Stimulated activated naive CD8-positive, alpha-beta T cell treated with anti-CD3 and anti-CD28 coated beads, Interleukin-15, amount 100 ng/mL, for 72 hours (primary cell): ENCODE measurements around the gene TNFRSF14.

Experiments
- ATAC-seq: fragments of 150-1000 bp; cut with Tn5 transposase; 2 replicates; pipeline ENCODE4 v1.10.0; 2021; ENCODE audit warnings: mild to moderate bottlenecking, moderate library complexity
- DNase-seq, 2 donors: peaks; one replicate each; pipeline ENCODE4 v3.0.0; 2021 to 2022
- H3K27ac Mint-ChIP-seq, 2 donors: one replicate each; pipeline ENCODE4 v1.8.0; 2022; ENCODE audit warnings: mild to moderate bottlenecking in 2 of 2, mixed read lengths in 2 of 2, moderate library complexity in 2 of 2
- H3K27me3 Mint-ChIP-seq: one replicate; pipeline ENCODE4 v1.8.0; 2022; ENCODE audit warnings: mixed read lengths
- H3K4me1 Mint-ChIP-seq: one replicate; pipeline ENCODE4 v1.8.0; 2022; ENCODE audit warnings: mild to moderate bottlenecking, mixed read lengths
- H3K4me3 Mint-ChIP-seq, 2 donors: one replicate each; pipeline ENCODE4 v1.8.0; 2022; ENCODE audit warnings: mild to moderate bottlenecking in 2 of 2, mixed read lengths in 2 of 2, moderate library complexity in 1 of 2
- H3K9me3 Mint-ChIP-seq, 2 donors: one replicate each; pipeline ENCODE4 v1.8.0; 2022; ENCODE audit warnings: mixed read lengths in 2 of 2

Gene TNFRSF14

GRCh38 chr1:2529784-2530512 lies 26.2 kb upstream of the TNFRSF14 start, which contains the start of gene HES5:
TSS of gene HES5 (minus strand) at chr1:2530263. CDS start at chr1:2530164, 99 bp downstream.
- no peaks in the 10 kb centered on the region for H3K9me3 Mint-ChIP-seq
- peaks cover 35% of the 10 kb centered on the region for H3K4me1 Mint-ChIP-seq
- H3K27ac Mint-ChIP-seq, result peak within 1 kb of the TSS in 1 of 2 donors; percentile 42
- DNase-seq (no peak), ATAC-seq (no peak)
- peaks cover 54% of the 10 kb centered on the region for H3K27me3 Mint-ChIP-seq
- H3K4me3 Mint-ChIP-seq, result peak within 1 kb of the TSS; percentile 83 to 88

GRCh38 chr1:2530513-2531361 lies 25.4 kb upstream of the TNFRSF14 start:
- H3K4me3 Mint-ChIP-seq, result peak overlapping the region; percentile 58 to 76

GRCh38 chr1:2532485-2533160 lies 23.5 kb upstream of the TNFRSF14 start:
- no peak for DNase-seq
- Mint-ChIP-seq H3K4me1 (peaks cover 21% of the 10 kb centered on the region), H3K27ac (no peak overlapping the region), H3K27me3 (peaks cover 43% of the 10 kb centered on the region), H3K4me3 (no peak overlapping the region), H3K9me3 (no peaks in the 10 kb centered on the region)
- ATAC-seq, result no peak

More at GRCh38 chr1:2530513-2531361, 25.4 kb upstream of the TNFRSF14 start:
- no peak overlapping the region for H3K27ac Mint-ChIP-seq
- peaks cover 31% of the 10 kb centered on the region for H3K4me1 Mint-ChIP-seq
- H3K9me3 Mint-ChIP-seq, result no peaks in the 10 kb centered on the region
- no peak for ATAC-seq
- no peak for DNase-seq
- H3K27me3 Mint-ChIP-seq, result peaks cover 54% of the 10 kb centered on the region

- Mint-ChIP-seq H3K9me3 (no peaks in the 10 kb centered on the region), H3K27ac (no peak overlapping the region), H3K4me3 (no peak overlapping the region), H3K27me3 (peaks cover 41% of the 10 kb centered on the region), H3K4me1 (peaks cover 16% of the 10 kb centered on the region)
- DNase-seq (no peak), ATAC-seq (no peak)
These were observed 22.8 kb upstream of the TNFRSF14 start for GRCh38 chr1:2533365-2533764.

GRCh38 chr1:2534315-2534686 lies 21.9 kb upstream of the TNFRSF14 start:
- peaks cover 7% of the 10 kb centered on the region for H3K4me1 Mint-ChIP-seq
- H3K27ac Mint-ChIP-seq, result no peak overlapping the region
- H3K9me3 Mint-ChIP-seq, result no peaks in the 10 kb centered on the region
- peaks cover 31% of the 10 kb centered on the region for H3K27me3 Mint-ChIP-seq
- ATAC-seq (no peak), DNase-seq (no peak)
- no peak overlapping the region for H3K4me3 Mint-ChIP-seq

GRCh38 chr1:2534687-2535441 lies 21.3 kb upstream of the TNFRSF14 start:
- ATAC-seq (no peak), DNase-seq (no peak)
- Mint-ChIP-seq H3K27me3 (peaks cover 29% of the 10 kb centered on the region), H3K9me3 (no peaks in the 10 kb centered on the region), H3K4me1 (peaks cover 7% of the 10 kb centered on the region), H3K27ac (no peak overlapping the region), H3K4me3 (no peak overlapping the region)

- H3K4me3 Mint-ChIP-seq, result no peak overlapping the region
- H3K27me3 Mint-ChIP-seq, result peaks cover 26% of the 10 kb centered on the region
- H3K27ac Mint-ChIP-seq, result no peak overlapping the region
- ATAC-seq (no peak), DNase-seq (no peak)
- H3K4me1 Mint-ChIP-seq, result peaks cover 7% of the 10 kb centered on the region
- H3K9me3 Mint-ChIP-seq, result no peaks in the 10 kb centered on the region
These were observed 20.7 kb upstream of the TNFRSF14 start for GRCh38 chr1:2535455-2535854.

GRCh38 chr1:2535981-2536380 lies 20.2 kb upstream of the TNFRSF14 start:
- Mint-ChIP-seq H3K27me3 (peaks cover 21% of the 10 kb centered on the region), H3K27ac (peak overlapping the region in 1 of 2 donors; percentile 21), H3K4me3 (no peak overlapping the region), H3K9me3 (no peaks in the 10 kb centered on the region), H3K4me1 (peaks cover 3% of the 10 kb centered on the region)
- no peak for DNase-seq
- ATAC-seq, result no peak

GRCh38 chr1:2537784-2538115 lies 18.4 kb upstream of the TNFRSF14 start:
- Mint-ChIP-seq H3K9me3 (no peaks in the 10 kb centered on the region), H3K4me1 (peaks cover 16% of the 10 kb centered on the region), H3K27me3 (peaks cover 7% of the 10 kb centered on the region), H3K4me3 (no peak overlapping the region), H3K27ac (no peak overlapping the region)
- ATAC-seq (no peak), DNase-seq (no peak)

GRCh38 chr1:2538376-2538775 lies 17.8 kb upstream of the TNFRSF14 start:
- Mint-ChIP-seq H3K4me3 (no peak overlapping the region), H3K27ac (no peak overlapping the region), H3K4me1 (peaks cover 21% of the 10 kb centered on the region), H3K9me3 (no peaks in the 10 kb centered on the region), H3K27me3 (peaks cover 3% of the 10 kb centered on the region)
- ATAC-seq, result no peak
- DNase-seq, result no peak

- peaks cover 26% of the 10 kb centered on the region for H3K4me1 Mint-ChIP-seq
- ATAC-seq, result no peak
- no peak overlapping the region for H3K27ac Mint-ChIP-seq
- DNase-seq, result no peak
- no peaks in the 10 kb centered on the region for H3K27me3 Mint-ChIP-seq
- H3K9me3 Mint-ChIP-seq, result no peaks in the 10 kb centered on the region
- no peak overlapping the region for H3K4me3 Mint-ChIP-seq
These were observed 17.3 kb upstream of the TNFRSF14 start for GRCh38 chr1:2538872-2539271.

GRCh38 chr1:2539312-2539907 lies 16.8 kb upstream of the TNFRSF14 start:
- H3K4me3 Mint-ChIP-seq, result no peak overlapping the region
- ATAC-seq (peak; percentile 50), DNase-seq (peak; percentile 46 to 52)
- H3K27ac Mint-ChIP-seq, result no peak overlapping the region
- H3K4me1 Mint-ChIP-seq, result peaks cover 31% of the 10 kb centered on the region
- no peaks in the 10 kb centered on the region for H3K27me3 Mint-ChIP-seq
- H3K9me3 Mint-ChIP-seq, result no peaks in the 10 kb centered on the region

- no peak for ATAC-seq
- DNase-seq, result no peak
- Mint-ChIP-seq H3K27me3 (no peaks in the 10 kb centered on the region), H3K9me3 (no peaks in the 10 kb centered on the region), H3K4me1 (peaks cover 46% of the 10 kb centered on the region), H3K27ac (no peak overlapping the region), H3K4me3 (peak overlapping the region in 1 of 2 donors; percentile 50)
These were observed 15.2 kb upstream of the TNFRSF14 start for GRCh38 chr1:2540816-2541492.

GRCh38 chr1:2541619-2542245 lies 14.4 kb upstream of the TNFRSF14 start:
- Mint-ChIP-seq H3K4me3 (no peak overlapping the region), H3K4me1 (peaks cover 48% of the 10 kb centered on the region), H3K27me3 (no peaks in the 10 kb centered on the region), H3K9me3 (no peaks in the 10 kb centered on the region), H3K27ac (no peak overlapping the region)
- ATAC-seq (no peak), DNase-seq (no peak)
